ENCODE measurements around the gene MDFI.

- no peak for TF ChIP-seq POLR2A (conservative IDR thresholded peaks at IDR 0.05)
- no peak for TF ChIP-seq FOXK2 (conservative IDR thresholded peaks at IDR 0.05 in 1 of 2, IDR thresholded peaks at IDR 0.05 in 1 of 2; ENCODE audit: low read depth in 2 of 2)
- TF ChIP-seq CGGBP1 (CRISPR knock-in tag; IDR thresholded peaks at IDR 0.05): no peak
- no peak for TF ChIP-seq STAT5A (IDR thresholded peaks at IDR 0.05; ENCODE audit: borderline replicate concordance, low read length)
- TF ChIP-seq ZSCAN32 (CRISPR knock-in tag; IDR thresholded peaks at IDR 0.05): no peak
Observed at GRCh38 chr6:41651962-41652657, 13.8 kb downstream of the MDFI start.
